GM18951 (cell line): Measurements from ENCODE around the gene ZMIZ1.

Source experiments
- POLR2A ChIP-seq: IDR thresholded peaks from 4 replicates; pipeline ENCODE4 v1.6.1; 2011; ENCODE audit warnings: mild to moderate bottlenecking; ENCODE audit not compliant: insufficient read length, insufficient read depth; ENCODE audit errors: extremely low read depth
- in situ Hi-C: fragments of 300-500 bp; cut with MboI; formaldehyde crosslinking; loops from one replicate; pipeline ENCODE4 v1.12.0; 2022; ENCODE audit warnings: low sequenced_read_pairs, mixed read lengths, inconsistent platforms; ENCODE audit not compliant: unreplicated experiment

ZMIZ1 gene

GRCh38 chr10:79150444-79150754, 81.6 kb downstream of the ZMIZ1 start:
- no peak for TF ChIP-seq POLR2A
- in situ Hi-C loops = no loop called here

- no peak for TF ChIP-seq POLR2A
- in situ Hi-C loops = no loop called here
Observed at GRCh38 chr10:79152423-79152817, 83.7 kb downstream of the ZMIZ1 start.

- in situ Hi-C loops = no loop called here
- no peak for TF ChIP-seq POLR2A
Observed at GRCh38 chr10:79153745-79154144, 85.0 kb downstream of the ZMIZ1 start.

GRCh38 chr10:79155301-79156081, 86.7 kb downstream of the ZMIZ1 start:
- in situ Hi-C loops = no loop called here
- TF ChIP-seq POLR2A = no peak

GRCh38 chr10:79156334-79157274, 87.8 kb downstream of the ZMIZ1 start:
- TF ChIP-seq POLR2A = no peak
- in situ Hi-C loops = no loop called here

GRCh38 chr10:79158004-79158340, 89.2 kb downstream of the ZMIZ1 start:
- no peak for TF ChIP-seq POLR2A
- in situ Hi-C loops = no loop called here

- in situ Hi-C loops = no loop called here
- TF ChIP-seq POLR2A = no peak
Observed at GRCh38 chr10:79158402-79159097, 89.8 kb downstream of the ZMIZ1 start.

GRCh38 chr10:79159141-79159651, 90.4 kb downstream of the ZMIZ1 start:
- no peak for TF ChIP-seq POLR2A
- in situ Hi-C loops = no loop called here

GRCh38 chr10:79159785-79160184, 91.0 kb downstream of the ZMIZ1 start:
- no peak for TF ChIP-seq POLR2A
- in situ Hi-C loops = no loop called here

- in situ Hi-C loops = no loop called here
- TF ChIP-seq POLR2A = no peak
Observed at GRCh38 chr10:79160191-79160590, 91.4 kb downstream of the ZMIZ1 start.

GRCh38 chr10:79161557-79161956, 92.8 kb downstream of the ZMIZ1 start:
- in situ Hi-C loops = no loop called here

GRCh38 chr10:79162022-79162421, 93.3 kb downstream of the ZMIZ1 start:
- no peak for TF ChIP-seq POLR2A
- in situ Hi-C loops = no loop called here

More at GRCh38 chr10:79161557-79161956, 92.8 kb downstream of the ZMIZ1 start:
- TF ChIP-seq POLR2A = no peak
